ENCODE measurements around the gene METTL24.

Gene METTL24

DNA sequence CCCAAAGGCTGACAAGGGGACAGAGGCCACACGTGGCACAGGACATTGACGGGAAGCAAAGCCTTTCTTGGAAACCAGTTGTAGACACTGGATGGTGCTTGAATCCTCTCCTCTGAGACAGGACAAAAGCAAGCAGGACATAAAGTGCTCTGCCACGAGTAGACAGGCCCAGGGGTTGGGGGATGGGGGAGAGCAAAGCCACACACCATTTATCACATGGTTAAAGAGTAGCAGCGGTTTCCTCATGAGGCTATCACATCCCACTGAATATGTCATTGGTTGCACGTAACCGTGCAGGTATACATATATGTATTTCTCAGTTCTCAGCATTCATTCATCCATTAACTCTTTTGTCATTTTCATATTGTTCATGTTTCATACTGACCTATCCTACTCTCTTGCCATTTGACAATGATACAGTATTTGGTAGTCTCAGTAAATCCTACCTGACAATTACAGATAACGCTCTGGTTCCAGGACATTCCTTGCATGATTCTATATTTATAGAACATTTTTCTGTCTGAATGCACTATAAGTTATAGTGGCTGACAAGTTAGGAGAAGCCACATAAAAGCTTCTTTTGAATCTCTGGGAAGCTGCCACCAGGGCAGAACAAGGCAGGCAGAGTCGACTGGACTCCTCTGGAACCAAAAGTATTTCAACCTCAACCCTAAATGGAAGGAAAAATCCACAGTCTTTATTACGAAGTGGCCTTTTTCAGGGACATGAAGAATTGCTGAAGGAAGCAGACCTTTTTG is 23.5 kb downstream of the METTL24 start:
- DNase-seq (ENCODE audit: low spot score) = no peak

DNA sequence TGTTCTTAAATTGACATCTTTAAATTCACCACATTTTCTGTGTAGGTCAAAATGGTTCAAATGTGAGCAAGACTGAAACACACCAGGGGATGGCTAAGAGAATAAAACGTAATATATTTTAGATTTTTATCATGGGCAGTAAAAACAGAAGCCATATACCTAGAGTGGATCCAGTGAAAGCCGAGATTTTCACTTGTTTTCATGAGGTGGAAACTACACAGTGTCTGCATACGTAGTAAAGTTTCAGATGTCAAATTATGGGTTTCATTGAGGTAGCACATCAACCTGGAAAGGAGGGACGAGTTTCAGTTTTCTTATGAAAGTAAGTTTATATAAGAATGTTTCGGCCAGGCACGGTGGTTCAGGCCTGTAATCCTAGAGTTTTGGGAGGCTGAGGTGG is 25.9 kb downstream of the METTL24 start:
- DNase-seq (ENCODE audit: low spot score) = no peak

DNA sequence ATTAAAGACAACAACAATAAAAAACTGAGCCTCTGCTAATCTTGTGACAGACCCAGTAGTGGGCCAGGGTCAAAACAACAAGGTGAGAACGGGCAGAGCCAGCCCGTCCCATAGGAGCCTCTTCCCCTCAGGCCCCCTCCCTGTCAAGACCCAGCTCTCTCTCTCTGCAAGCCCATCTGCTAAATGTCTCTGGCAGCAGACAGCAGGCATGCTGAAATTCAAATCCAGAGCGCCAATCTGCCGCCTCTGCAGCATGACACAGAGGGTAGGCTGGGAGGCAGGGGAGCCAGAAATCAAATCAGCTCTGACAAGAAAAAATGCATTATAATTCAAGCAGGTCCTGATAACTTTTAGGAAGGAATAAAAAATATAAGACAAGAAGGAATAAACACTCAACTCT is 26.3 kb downstream of the METTL24 start:
- no peak for DNase-seq (ENCODE audit: low spot score)

- no peak for DNase-seq (ENCODE audit: low spot score)
Observed at GRCh38 chr6:110331390-110331789, 26.8 kb downstream of the METTL24 start.

DNA sequence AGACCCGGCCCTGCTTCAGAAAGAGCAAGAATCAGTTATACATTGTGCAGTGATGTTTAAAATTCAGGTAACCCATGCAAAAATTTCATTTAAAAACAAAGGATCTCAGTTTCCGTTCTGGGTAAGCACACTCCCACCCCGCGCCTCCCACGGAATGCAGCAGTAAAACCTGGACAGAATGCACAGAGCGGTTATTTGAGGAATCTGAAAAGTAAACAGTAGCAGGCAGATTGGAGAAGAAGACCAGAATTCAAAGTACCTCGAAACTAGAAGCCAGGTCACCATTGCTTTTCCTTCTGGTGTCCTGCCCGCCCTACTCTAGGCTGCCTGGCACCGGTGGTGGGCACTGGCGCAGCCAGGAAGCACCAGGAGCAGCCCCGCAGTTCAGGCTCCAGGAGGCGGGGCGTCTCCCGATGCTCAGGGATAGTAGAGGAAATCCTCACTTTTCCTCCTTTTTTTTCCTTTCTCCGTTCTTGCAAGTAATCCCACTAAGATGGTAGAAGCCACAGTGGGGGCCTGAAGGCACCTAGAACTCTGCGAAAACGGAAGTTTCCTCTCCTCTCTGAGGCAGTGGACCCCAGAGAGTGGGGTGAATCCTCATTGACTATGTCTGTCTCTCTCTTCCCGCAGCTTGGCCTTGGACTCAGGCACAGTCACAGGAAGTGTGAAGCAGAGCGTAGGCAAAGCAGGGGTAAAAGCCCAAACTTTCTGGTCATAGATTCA is 28.3 kb downstream of the METTL24 start:
- no peak for DNase-seq (ENCODE audit: low spot score)

GRCh38 chr6:110329348-110329713 is 28.8 kb downstream of the METTL24 start:
- DNase-seq (ENCODE audit: low spot score) = no peak

DNA sequence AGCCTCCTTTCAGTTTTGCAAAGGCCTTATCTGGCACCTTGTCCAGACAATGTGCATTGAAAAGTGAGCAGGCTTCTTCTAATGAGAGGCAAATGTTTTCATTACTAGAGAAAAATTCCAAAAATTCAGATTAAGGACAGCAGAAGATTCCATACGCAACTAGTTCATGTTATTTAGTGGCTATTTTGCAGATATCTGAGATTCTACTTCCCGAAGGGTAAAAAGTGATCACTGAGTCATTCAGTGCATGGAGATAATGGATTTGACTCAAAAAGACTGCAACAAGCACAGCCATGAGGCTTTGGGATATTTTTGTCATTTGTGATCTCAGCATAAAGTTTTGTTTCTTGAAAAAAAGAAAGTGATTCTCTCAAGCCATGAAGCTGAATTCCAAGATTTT is 29.9 kb downstream of the METTL24 start:
- no peak for DNase-seq (ENCODE audit: low spot score)

GRCh38 chr6:110327391-110327790 is 30.8 kb downstream of the METTL24 start:
- no peak for DNase-seq (ENCODE audit: low spot score)

- no peak for DNase-seq (ENCODE audit: low spot score)
Observed at GRCh38 chr6:110326609-110327008, 31.5 kb downstream of the METTL24 start.

DNA sequence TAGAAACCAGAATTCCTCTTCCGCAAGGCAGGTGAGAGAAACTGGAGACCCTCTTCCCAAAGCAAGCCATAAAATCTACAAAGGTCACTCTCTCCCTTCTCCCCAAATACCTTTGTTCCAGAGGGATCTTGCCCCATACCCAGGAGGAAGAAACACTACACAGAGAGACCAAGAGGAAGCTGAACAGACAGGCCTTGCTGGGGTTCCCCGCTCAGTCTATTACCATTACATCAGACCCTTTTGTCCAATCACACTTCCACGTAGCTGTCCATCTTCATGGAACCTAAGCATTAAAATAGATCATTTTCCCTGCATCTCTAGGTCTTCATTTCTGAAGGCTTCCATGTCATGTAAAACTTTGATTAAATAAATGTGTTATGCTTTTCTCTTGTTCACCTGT is 32.1 kb downstream of the METTL24 start:
- no peak for DNase-seq (ENCODE audit: low spot score)

GRCh38 chr6:110325197-110325596 is 33.0 kb downstream of the METTL24 start:
- no peak for DNase-seq (ENCODE audit: low spot score)

DNA sequence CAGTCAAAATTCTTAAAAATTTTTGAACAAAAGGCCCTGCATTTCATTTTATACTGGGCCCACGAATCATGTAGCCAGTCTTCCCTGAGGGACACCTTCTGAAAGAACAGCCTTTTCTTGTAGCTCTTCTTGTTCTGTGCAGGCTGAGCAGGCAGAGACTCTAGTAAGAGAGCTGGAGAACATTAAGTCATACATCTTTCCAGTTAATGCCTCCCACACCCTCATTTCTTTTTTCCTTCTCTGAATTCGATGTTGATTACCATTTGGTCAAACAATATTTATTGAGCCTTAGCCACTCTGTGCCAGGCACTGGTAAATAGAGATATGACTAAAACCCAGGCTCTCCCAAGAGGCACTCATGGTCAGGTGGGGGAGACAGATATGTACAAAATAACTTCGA is 33.6 kb downstream of the METTL24 start:
- no peak for DNase-seq (ENCODE audit: low spot score)

DNA sequence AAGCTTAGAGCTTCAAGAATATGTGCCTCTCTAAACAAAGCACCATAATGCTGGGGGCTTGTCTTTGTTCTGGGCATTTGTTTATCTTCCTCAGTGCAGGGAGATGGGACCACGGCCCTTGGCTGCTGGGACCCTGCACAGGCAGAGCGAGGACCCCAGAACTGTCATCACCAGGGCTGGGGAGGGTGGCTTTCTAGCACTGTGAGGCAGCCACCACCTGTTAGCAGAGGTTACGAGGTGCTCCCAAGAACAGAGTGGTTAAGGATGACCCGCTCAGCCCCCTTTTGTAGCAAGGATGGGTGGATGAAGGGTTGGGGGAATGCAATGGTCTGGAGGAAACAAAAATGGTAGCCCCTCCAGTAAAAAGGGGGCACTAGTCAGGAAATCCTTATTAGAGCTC is 34.9 kb downstream of the METTL24 start:
- DNase-seq (ENCODE audit: low spot score) = no peak

DNA sequence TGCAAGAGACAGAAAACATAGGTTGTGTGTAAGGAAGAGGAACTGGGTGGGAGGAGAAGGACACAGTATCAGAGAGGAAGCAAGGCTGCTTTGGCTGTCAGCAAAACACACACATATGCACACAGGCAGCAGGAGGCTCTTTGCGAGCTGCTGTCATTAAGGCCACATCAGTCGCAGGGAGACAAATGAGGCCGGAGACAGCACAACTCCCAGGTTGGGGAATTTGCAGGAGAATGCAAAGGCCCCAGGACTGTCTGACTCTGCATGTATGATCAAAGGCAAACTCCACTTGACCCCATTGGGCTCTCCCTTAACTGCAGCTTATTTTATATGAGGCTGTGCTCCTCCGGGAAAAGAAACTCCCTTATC is 35.3 kb downstream of the METTL24 start:
- no peak for DNase-seq (ENCODE audit: low spot score)

- no peak for DNase-seq (ENCODE audit: low spot score)
Observed at GRCh38 chr6:110322151-110322873, 35.8 kb downstream of the METTL24 start.

- DNase-seq (ENCODE audit: low spot score) = no peak
Observed at GRCh38 chr6:110320307-110320706, 37.8 kb downstream of the METTL24 start.

GRCh38 chr6:110319843-110320242 is 38.3 kb downstream of the METTL24 start:
- DNase-seq (ENCODE audit: low spot score) = no peak

GRCh38 chr6:110319381-110319780 is 38.8 kb downstream of the METTL24 start:
- DNase-seq (ENCODE audit: low spot score) = no peak

DNA sequence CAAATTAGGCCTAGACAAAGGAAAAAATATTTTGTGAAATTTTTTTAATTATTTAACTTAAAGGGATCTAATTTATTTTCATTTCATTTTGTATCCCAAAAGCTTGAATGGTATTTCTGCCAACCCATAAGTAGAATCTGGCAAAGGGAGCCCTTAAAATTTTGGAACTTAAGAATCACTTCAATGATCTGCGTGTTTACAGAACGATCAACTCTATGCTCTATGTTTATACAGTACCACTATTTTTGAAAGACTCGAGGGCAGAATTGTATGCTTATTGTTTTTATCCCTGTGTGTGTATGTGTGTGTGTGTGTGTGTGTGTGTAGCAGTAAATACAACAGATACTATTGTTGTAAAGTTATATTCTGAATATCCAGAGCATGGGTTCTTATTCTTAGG is 39.2 kb downstream of the METTL24 start:
- DNase-seq (ENCODE audit: low spot score) = no peak

DNA sequence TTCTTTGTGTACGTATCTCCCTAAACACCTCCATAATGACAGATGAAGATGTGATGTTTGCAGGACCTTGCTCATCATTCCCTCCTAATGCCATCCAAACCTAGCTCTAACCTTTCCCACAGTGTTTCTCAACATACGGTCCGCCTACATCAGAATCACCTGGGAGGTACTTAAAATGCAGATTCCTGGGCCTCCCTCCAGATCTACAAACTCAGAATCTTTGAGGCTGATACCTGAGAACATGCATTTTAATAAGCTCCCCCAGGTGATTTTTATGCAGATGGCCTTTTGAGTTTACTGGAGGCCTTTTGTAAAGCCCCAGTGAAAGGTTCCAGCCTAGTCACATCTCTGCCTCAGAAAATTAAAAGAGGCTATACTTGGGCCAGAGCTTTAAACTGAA is 40.5 kb downstream of the METTL24 start:
- DNase-seq (ENCODE audit: low spot score) = no peak

- no peak for DNase-seq (ENCODE audit: low spot score)
Observed at GRCh38 chr6:110317189-110317588, 41.0 kb downstream of the METTL24 start.

- no peak for DNase-seq (ENCODE audit: low spot score)
Observed at GRCh38 chr6:110315869-110316398, 42.2 kb downstream of the METTL24 start.
